GM18867 (cell line): Measurements from ENCODE around the gene PPP4R3A.
"Not testable (repeated sequence)": the region's sequence is repeated elsewhere in the genome, so short reads cannot be mapped to it uniquely, and the experiment has no call there.

Experiments
- ATAC-seq: cut with Tn5 transposase; IDR thresholded peaks from one replicate; pipeline ENCODE4 v1.9.1; 2021; ENCODE audit warnings: mild to moderate bottlenecking, moderate library complexity; ENCODE audit not compliant: unreplicated experiment

PPP4R3A gene

GRCh38 chr14:91410771-91411536 is 99.2 kb downstream of the PPP4R3A start:
- ATAC-seq = no peak

- ATAC-seq = no peak
Observed at GRCh38 chr14:91409928-91410718, 100.0 kb downstream of the PPP4R3A start.

- not testable (repeated sequence) for ATAC-seq
Observed at GRCh38 chr14:91409240-91409639, 100.9 kb downstream of the PPP4R3A start.
